ENCODE results near the gene MRPL12.
A peak's percentile ranks its signal among the peaks of the same experiment; 100 is the strongest.
"Not testable (repeated sequence)": the region's sequence is repeated elsewhere in the genome, so short reads cannot be mapped to it uniquely, and the experiment has no call there.

Gene MRPL12

GRCh38 chr17:81702934-81703746 is at the start of gene MRPL12:
TSS of gene MRPL12 (plus strand) at chr17:81703367. CDS start at chr17:81703502, 135 bp downstream.
- DNase-seq: peak; percentile 90 to 99 (median 97)
- intact Hi-C loops (cut with DNase I): loop anchor here (5.0 kb wide), 1 partner anchor 36 kb away; the partner anchor contains the start of genes CCDC137 and OXLD1

GRCh38 chr17:81655378-81656117 is 47.6 kb upstream of the MRPL12 start:
- no peak for DNase-seq
- intact Hi-C loops (cut with DNase I): no loop called here

GRCh38 chr17:81656118-81656743 is 46.9 kb upstream of the MRPL12 start, which contains the start of gene PDE6G:
TSS of gene PDE6G (minus strand) at chr17:81656542. CDS start at chr17:81653305, 3,237 bp downstream.
- intact Hi-C loops (cut with DNase I): no loop called here
- DNase-seq: no peak

- intact Hi-C loops (cut with DNase I): no loop called here
- no peak for DNase-seq
These were observed 46.3 kb upstream of the MRPL12 start for GRCh38 chr17:81656835-81657234.

GRCh38 chr17:81659038-81659437 is 44.1 kb upstream of the MRPL12 start:
- intact Hi-C loops (cut with DNase I): no loop called here
- no peak for DNase-seq

GRCh38 chr17:81660441-81660840 is 42.7 kb upstream of the MRPL12 start:
- DNase-seq: no peak
- intact Hi-C loops (cut with DNase I): no loop called here

GRCh38 chr17:81662002-81662401 is 41.2 kb upstream of the MRPL12 start:
- intact Hi-C loops (cut with DNase I): no loop called here
- DNase-seq: no peak

- DNase-seq: no peak
- intact Hi-C loops (cut with DNase I): no loop called here
These were observed 39.1 kb upstream of the MRPL12 start for GRCh38 chr17:81664051-81664470.

- DNase-seq: peak in 24 of 42 donors; percentile 12 to 61 (median 34)
- intact Hi-C loops (cut with DNase I): loop anchor here (5.0 kb wide), 1 partner anchor 37 kb away; the partner anchor contains the start of gene MRPL12
These were observed 37.7 kb upstream of the MRPL12 start for GRCh38 chr17:81665205-81666091.

- DNase-seq: peak in 1 of 42 donors; percentile 4
- intact Hi-C loops (cut with DNase I): loop anchor here (5.0 kb wide), 1 partner anchor 36 kb away; the partner anchor contains the start of gene MRPL12
These were observed 37.1 kb upstream of the MRPL12 start for GRCh38 chr17:81666092-81666341.

- peak; percentile 92 to 99 (median 97) for DNase-seq
- intact Hi-C loops (cut with DNase I): loop anchor here (5.0 kb wide), 1 partner anchor 36 kb away; the partner anchor contains the start of gene MRPL12
These were observed 36.6 kb upstream of the MRPL12 start, which contains the start of the genes CCDC137 and OXLD1 for GRCh38 chr17:81666342-81667191. TSS of gene CCDC137 (plus strand) at chr17:81666737. CDS start at chr17:81666767, 30 bp downstream. TSS of gene OXLD1 (minus strand) at chr17:81666605. CDS start at chr17:81666577, 28 bp downstream.

GRCh38 chr17:81667754-81668153 is 35.4 kb upstream of the MRPL12 start:
- no peak for DNase-seq
- intact Hi-C loops (cut with DNase I): loop anchor here (5.0 kb wide), 1 partner anchor 35 kb away; the partner anchor contains the start of gene MRPL12

GRCh38 chr17:81672504-81672903 is 30.7 kb upstream of the MRPL12 start:
- DNase-seq: no peak
- intact Hi-C loops (cut with DNase I): no loop called here

GRCh38 chr17:81672954-81673353 is 30.2 kb upstream of the MRPL12 start:
- intact Hi-C loops (cut with DNase I): no loop called here
- no peak for DNase-seq

GRCh38 chr17:81673561-81674258 is 29.5 kb upstream of the MRPL12 start:
- DNase-seq: no peak
- intact Hi-C loops (cut with DNase I): no loop called here

GRCh38 chr17:81675515-81676221 is 27.5 kb upstream of the MRPL12 start:
- intact Hi-C loops (cut with DNase I): not testable (repeated sequence)
- DNase-seq: peak in 37 of 42 donors; percentile 22 to 75 (median 48)
